Loucy (cell line): ENCODE results near the gene NDUFA8.

Experiments
- H2AFZ ChIP-seq: fragments of 200-600 bp; sonication (generic); 2 replicates; pipeline ENCODE4 v1.6.0; 2016; ENCODE audit warnings: antibody characterized with exemption, mild to moderate bottlenecking, low read length, moderate library complexity
- H3F3A ChIP-seq: fragments of 200-600 bp; 2 replicates; pipeline ENCODE4 v1.6.0; 2016; ENCODE audit warnings: antibody characterized with exemption, low read depth, mild to moderate bottlenecking
- H3K27me3 ChIP-seq: fragments of 200-600 bp; sonication (generic); 2 replicates; pipeline ENCODE4 v1.6.1; 2014; ENCODE audit warnings: low read length, mild to moderate bottlenecking; ENCODE audit not compliant: insufficient read depth, poor library complexity, severe bottlenecking
- H3K36me3 ChIP-seq: fragments of 200-600 bp; sonication (generic); 2 replicates; pipeline ENCODE4 v1.6.1; 2016; ENCODE audit warnings: low read length; ENCODE audit not compliant: insufficient read depth
- H3K4me1 ChIP-seq: fragments of 200-600 bp; sonication (generic); 2 replicates; pipeline ENCODE4 v1.5.1; 2014; ENCODE audit warnings: low read length, mild to moderate bottlenecking; ENCODE audit not compliant: insufficient read depth, poor library complexity, severe bottlenecking
- H3K4me2 ChIP-seq: fragments of 200-600 bp; sonication (generic); 2 replicates; pipeline ENCODE4 v1.6.0; 2014; ENCODE audit warnings: antibody characterized with exemption, low read length, low read depth, mild to moderate bottlenecking; ENCODE audit not compliant: poor library complexity, severe bottlenecking
- H3K4me3 ChIP-seq: fragments of 200-600 bp; sonication (generic); 2 replicates; pipeline ENCODE4 v1.5.1; 2014; ENCODE audit warnings: low read length, mild to moderate bottlenecking, mixed read lengths; ENCODE audit not compliant: poor library complexity, severe bottlenecking
- H3K79me2 ChIP-seq: fragments of 200-600 bp; sonication (generic); 2 replicates; pipeline ENCODE4 v1.6.1; 2014; ENCODE audit warnings: low read length; ENCODE audit not compliant: insufficient read depth
- H3K9ac ChIP-seq: fragments of 200-600 bp; sonication (generic); 2 replicates; pipeline ENCODE4 v1.6.0; 2014; ENCODE audit warnings: mild to moderate bottlenecking, low read depth, low read length, moderate library complexity; ENCODE audit not compliant: poor library complexity, severe bottlenecking
- H3K9me2 ChIP-seq: fragments of 200-600 bp; sonication (generic); replicated peaks from 2 replicates; pipeline ENCODE4 v1.6.1; 2016; ENCODE audit warnings: low read depth, low read length, mixed read lengths
- H3K9me3 ChIP-seq: fragments of 200-600 bp; sonication (generic); 2 replicates; pipeline ENCODE4 v1.6.1; 2014; ENCODE audit warnings: mild to moderate bottlenecking, antibody characterized with exemption, low read length, low read depth; ENCODE audit not compliant: insufficient read depth
- H4K20me1 ChIP-seq: fragments of 200-600 bp; sonication (generic); 2 replicates; pipeline ENCODE4 v1.6.0; 2014; ENCODE audit warnings: antibody characterized with exemption, low read length, mild to moderate bottlenecking; ENCODE audit not compliant: insufficient read depth, poor library complexity, severe bottlenecking
- CTCF ChIP-seq: fragments of 200-600 bp; sonication (generic); conservative IDR thresholded peaks from 2 replicates; pipeline ENCODE4 v1.5.1; 2014; ENCODE audit warnings: mild to moderate bottlenecking, antibody characterized with exemption, low read length
- EZH2phosphoT487 ChIP-seq: fragments of 200-600 bp; IDR thresholded peaks from 2 replicates; pipeline ENCODE4 v1.6.1; 2018; ENCODE audit warnings: antibody characterized with exemption, mild to moderate bottlenecking, moderate library complexity, borderline replicate concordance

The NDUFA8 gene

GRCh38 chr9:122172131-122172530, 12.6 kb upstream of the NDUFA8 start:
- no peak overlapping the region for H3K4me3 ChIP-seq
- H2AFZ ChIP-seq, result no peak overlapping the region
- H3K27me3 ChIP-seq, result no peaks in the 10 kb centered on the region
- no peaks in the 10 kb centered on the region for H3F3A ChIP-seq
- no peak for TF ChIP-seq CTCF
- no peak for TF ChIP-seq EZH2phosphoT487
- H3K4me1 ChIP-seq, result no peaks in the 10 kb centered on the region
- H3K9me3 ChIP-seq, result no peaks in the 10 kb centered on the region; the same call in 1 of the 2 replicates
- H3K4me2 ChIP-seq, result no peak overlapping the region
- no peaks in the 10 kb centered on the region for H3K36me3 ChIP-seq
- H3K79me2 ChIP-seq, result no peaks in the 10 kb centered on the region
- H3K9me2 ChIP-seq, result no peaks in the 10 kb centered on the region
- no peak overlapping the region for H3K9ac ChIP-seq
- H4K20me1 ChIP-seq, result no peaks in the 10 kb centered on the region

- no peaks in the 10 kb centered on the region for H4K20me1 ChIP-seq
- H3F3A ChIP-seq, result no peaks in the 10 kb centered on the region
- no peak overlapping the region for H3K9ac ChIP-seq
- H3K4me2 ChIP-seq, result no peak overlapping the region
- no peaks in the 10 kb centered on the region; the same call in 1 of the 2 replicates for H3K9me3 ChIP-seq
- H3K36me3 ChIP-seq, result no peaks in the 10 kb centered on the region
- TF ChIP-seq CTCF, result no peak
- no peak for TF ChIP-seq EZH2phosphoT487
- H2AFZ ChIP-seq, result no peak overlapping the region
- no peaks in the 10 kb centered on the region for H3K9me2 ChIP-seq
- H3K79me2 ChIP-seq, result no peaks in the 10 kb centered on the region
- H3K4me1 ChIP-seq, result no peaks in the 10 kb centered on the region
- H3K4me3 ChIP-seq, result no peak overlapping the region
- H3K27me3 ChIP-seq, result no peaks in the 10 kb centered on the region
These were observed 8.8 kb upstream of the NDUFA8 start for GRCh38 chr9:122168356-122168755.

GRCh38 chr9:122164286-122164685, 4.7 kb upstream of the NDUFA8 start:
- TF ChIP-seq EZH2phosphoT487 (no peak), CTCF (no peak)
- no peak overlapping the region for H3K4me2 ChIP-seq
- H3K4me3 ChIP-seq, result no peak overlapping the region
- peaks cover 3% of the 10 kb centered on the region for H3K4me1 ChIP-seq
- H3K79me2 ChIP-seq, result peaks cover 2% of the 10 kb centered on the region
- H3K36me3 ChIP-seq, result no peaks in the 10 kb centered on the region
- H3K27me3 ChIP-seq, result no peaks in the 10 kb centered on the region
- no peaks in the 10 kb centered on the region for H3F3A ChIP-seq
- peaks cover 5% of the 10 kb centered on the region; the same call in 1 of the 2 replicates for H3K9me3 ChIP-seq
- no peak overlapping the region for H3K9ac ChIP-seq
- H2AFZ ChIP-seq, result no peak overlapping the region
- H4K20me1 ChIP-seq, result no peaks in the 10 kb centered on the region
- no peaks in the 10 kb centered on the region for H3K9me2 ChIP-seq
